ENCODE results near the gene FOLR2.

GRCh38 chr11:72260574-72260973 is 44.0 kb downstream of the FOLR2 start:
- TF ChIP-seq, protein P1, sequence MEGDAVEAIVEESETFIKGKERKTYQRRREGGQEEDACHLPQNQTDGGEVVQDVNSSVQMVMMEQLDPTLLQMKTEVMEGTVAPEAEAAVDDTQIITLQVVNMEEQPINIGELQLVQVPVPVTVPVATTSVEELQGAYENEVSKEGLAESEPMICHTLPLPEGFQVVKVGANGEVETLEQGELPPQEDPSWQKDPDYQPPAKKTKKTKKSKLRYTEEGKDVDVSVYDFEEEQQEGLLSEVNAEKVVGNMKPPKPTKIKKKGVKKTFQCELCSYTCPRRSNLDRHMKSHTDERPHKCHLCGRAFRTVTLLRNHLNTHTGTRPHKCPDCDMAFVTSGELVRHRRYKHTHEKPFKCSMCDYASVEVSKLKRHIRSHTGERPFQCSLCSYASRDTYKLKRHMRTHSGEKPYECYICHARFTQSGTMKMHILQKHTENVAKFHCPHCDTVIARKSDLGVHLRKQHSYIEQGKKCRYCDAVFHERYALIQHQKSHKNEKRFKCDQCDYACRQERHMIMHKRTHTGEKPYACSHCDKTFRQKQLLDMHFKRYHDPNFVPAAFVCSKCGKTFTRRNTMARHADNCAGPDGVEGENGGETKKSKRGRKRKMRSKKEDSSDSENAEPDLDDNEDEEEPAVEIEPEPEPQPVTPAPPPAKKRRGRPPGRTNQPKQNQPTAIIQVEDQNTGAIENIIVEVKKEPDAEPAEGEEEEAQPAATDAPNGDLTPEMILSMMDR (IDR thresholded peaks at IDR 0.05; ENCODE audit: low read length) = no peak
- no peak for TF ChIP-seq EZH2phosphoT487 (IDR thresholded peaks at IDR 0.05; ENCODE audit: low read length)

All from MM.1S (cell line).